ENCODE data around the gene OR4Q3.
"Not testable (repeated sequence)": the region's sequence is repeated elsewhere in the genome, so short reads cannot be mapped to it uniquely, and the experiment has no call there.

OR4Q3 gene

GRCh38 chr14:19743256-19743655, at the start of gene OR4Q3:
TSS of gene OR4Q3 (plus strand) at chr14:19743571.
- DNase-seq (ENCODE audit: low read depth), result no peak

- DNase-seq (ENCODE audit: low read depth), result no peak
These were observed 14.0 kb upstream of the OR4Q3 start for GRCh38 chr14:19729359-19729758.

DNA sequence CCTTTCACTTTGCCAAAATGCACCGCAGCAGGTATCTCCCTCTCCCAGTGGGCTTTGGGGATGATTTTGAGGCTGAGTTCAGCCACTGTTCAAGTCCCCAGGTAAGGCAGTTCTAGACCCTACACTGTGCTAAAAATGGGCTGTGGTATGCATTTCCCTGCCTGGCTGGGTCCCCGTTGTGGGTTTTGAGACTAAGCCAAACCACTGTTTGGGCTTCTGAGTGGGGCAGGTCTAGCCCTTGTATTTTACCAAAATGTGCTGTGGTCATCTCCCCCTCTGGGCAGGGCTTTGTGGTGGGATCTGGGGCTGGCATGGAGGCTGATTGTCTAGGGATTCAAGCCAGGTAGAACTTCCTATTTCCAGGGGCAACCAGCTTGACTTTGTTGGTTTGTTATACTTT, 13.6 kb upstream of the OR4Q3 start:
- no peak for DNase-seq (ENCODE audit: low read depth)

DNA sequence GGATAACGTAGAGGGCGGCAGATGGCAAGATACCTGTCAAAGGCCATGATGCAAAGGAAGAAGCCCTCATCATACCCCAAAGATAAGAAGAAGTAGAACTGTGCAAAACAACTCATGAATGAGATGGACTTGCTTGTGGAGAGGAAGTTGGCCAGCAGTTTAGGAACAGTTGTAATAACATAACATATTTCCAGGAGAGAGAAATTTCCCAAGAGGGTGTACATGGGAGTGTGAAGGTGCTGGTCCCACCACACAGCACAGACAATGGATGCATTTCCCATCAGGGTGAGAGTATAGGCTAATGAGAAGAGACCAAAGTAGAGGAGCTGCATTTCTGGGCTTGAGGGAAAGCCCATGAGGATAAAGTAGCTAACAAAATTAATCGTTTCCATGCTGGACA, 9.5 kb upstream of the OR4Q3 start:
- not testable (repeated sequence) for DNase-seq (ENCODE audit: low read depth)

GRCh38 chr14:19752316-19752715, 8.9 kb downstream of the OR4Q3 start:
- not testable (repeated sequence) for DNase-seq (ENCODE audit: low read depth)

- DNase-seq (ENCODE audit: low read depth), result no peak
These were observed 10.8 kb downstream of the OR4Q3 start for GRCh38 chr14:19754172-19754571.

GRCh38 chr14:19771491-19771890, 28.1 kb downstream of the OR4Q3 start:
- not testable (repeated sequence) for DNase-seq (ENCODE audit: low read depth)

DNA sequence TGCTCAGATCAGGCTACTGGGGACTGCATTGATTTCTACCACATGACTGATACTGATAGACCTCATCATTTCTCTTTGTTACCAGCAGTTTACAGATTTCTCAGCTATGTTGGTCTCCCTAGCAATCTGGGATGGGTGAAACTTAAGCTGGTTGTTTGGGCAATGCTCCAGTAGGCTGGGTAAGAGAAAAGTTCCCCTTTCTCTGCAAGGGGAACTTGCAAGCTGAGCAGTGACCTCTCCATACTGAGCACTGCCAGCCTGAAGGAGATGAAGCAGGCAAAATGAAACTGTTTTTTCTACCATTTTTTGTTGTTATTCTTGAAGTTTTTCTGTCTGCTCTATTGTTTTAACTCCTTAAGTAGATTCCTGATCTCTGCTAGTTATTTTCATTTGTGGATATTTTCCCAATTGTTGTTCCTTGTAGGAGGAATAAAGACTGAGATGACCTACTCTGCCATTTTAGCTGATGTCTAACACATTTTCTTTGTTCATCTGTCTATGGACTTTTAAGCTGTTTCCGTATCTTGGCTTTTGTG, 28.6 kb downstream of the OR4Q3 start:
- no peak for DNase-seq (ENCODE audit: low read depth)

DNA sequence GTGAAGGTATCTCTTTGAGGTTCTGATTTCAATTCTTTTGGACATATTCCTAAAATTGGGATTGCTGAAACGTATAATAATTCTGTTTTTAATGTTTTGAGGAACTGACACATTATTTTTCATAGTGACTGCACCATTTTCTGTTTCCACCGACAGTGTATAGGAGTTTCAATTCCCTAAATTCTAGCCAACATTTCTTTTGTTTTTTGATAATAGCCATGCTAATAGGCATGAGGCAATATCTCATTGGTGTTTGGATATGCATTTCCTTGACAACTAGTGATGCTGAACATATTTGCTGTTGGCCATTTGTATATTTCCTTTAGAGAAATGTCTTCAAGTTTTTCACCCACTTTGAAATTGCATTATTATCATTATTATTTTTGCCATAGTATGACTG, 29.1 kb downstream of the OR4Q3 start:
- DNase-seq (ENCODE audit: low read depth), result not testable (repeated sequence)

GRCh38 chr14:19773204-19773603, 29.8 kb downstream of the OR4Q3 start, which contains the start of gene OR4M1:
TSS of gene OR4M1 (plus strand) at chr14:19773504. CDS start at chr14:19780323, 6,819 bp downstream.
- not testable (repeated sequence) for DNase-seq (ENCODE audit: low read depth)

GRCh38 chr14:19775587-19775986, 32.2 kb downstream of the OR4Q3 start:
- no peak for DNase-seq (ENCODE audit: low read depth)

GRCh38 chr14:19785848-19786247, 42.5 kb downstream of the OR4Q3 start:
- not testable (repeated sequence) for DNase-seq (ENCODE audit: low read depth)

DNA sequence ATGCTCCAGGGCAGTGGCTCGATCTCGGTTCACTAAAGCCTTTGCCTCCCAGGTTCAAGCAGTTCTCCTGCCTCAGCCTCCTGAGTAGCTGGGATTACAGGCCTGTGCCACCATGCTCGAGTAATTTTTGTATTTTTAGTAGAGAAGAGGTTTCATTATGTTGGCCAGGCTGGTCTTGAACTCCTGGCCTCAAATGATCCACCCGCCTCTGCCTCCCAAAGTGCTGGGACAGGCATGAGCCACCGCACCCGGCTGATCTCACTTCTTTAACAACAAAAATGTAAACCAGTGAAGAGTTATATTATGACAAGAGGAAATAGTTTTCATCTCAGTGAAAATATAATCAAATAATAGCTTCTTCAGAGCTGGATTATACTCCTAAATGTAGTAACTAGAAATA, 43.9 kb downstream of the OR4Q3 start:
- DNase-seq (ENCODE audit: low read depth), result not testable (repeated sequence)

GRCh38 chr14:19788150-19788549, 44.8 kb downstream of the OR4Q3 start:
- not testable (repeated sequence) for DNase-seq (ENCODE audit: low read depth)

- not testable (repeated sequence) for DNase-seq (ENCODE audit: low read depth)
These were observed 53.2 kb downstream of the OR4Q3 start for GRCh38 chr14:19796520-19797108.
